Tibial nerve (tissue), 4 donors: ENCODE results near the gene PLEKHM1.
"Not testable (repeated sequence)": the region's sequence is repeated elsewhere in the genome, so short reads cannot be mapped to it uniquely, and the experiment has no call there.

Experiments used
- CTCF ChIP-seq, 5 experiments: fragments of 200-600 bp in 3 of 5; fragments of 450-650 bp in 2 of 5; sonication (generic) in 3 of 5; IDR thresholded peaks; one replicate each; pipeline ENCODE4 v1.5.1; 2016 to 2019; ENCODE audit warnings: antibody characterized with exemption in 5 of 5, mild to moderate bottlenecking in 3 of 5, moderate library complexity in 2 of 5
- EP300 ChIP-seq, 2 donors: sonication (generic); formaldehyde crosslinking; IDR thresholded peaks; one replicate each; pipeline ENCODE4 v1.6.1; 2017; ENCODE audit warnings: antibody characterized with exemption in 2 of 2, mild to moderate bottlenecking in 1 of 2

- not testable (repeated sequence) for TF ChIP-seq CTCF, EP300 (IDR thresholded peaks at IDR 0.05)
Measured at GRCh38 chr17:45448066-45448465, 42.5 kb downstream of the PLEKHM1 start.
